Neural progenitor cell (in vitro differentiated cells): ENCODE data around the gene GOLGB1. TPM values are rescaled to one million over a fixed set of nuclear protein-coding genes. Genes with fewer than 3 reads are reported as not detected.

ENCODE experiments used
- DNase-seq: peaks from one replicate; pipeline ENCODE4 v3.0.0-alpha.2; 2016; ENCODE audit warnings: low spot score
- H2AFZ ChIP-seq: fragments of 200-600 bp; sonication (generic); replicated peaks from 2 replicates; pipeline ENCODE4 v1.6.1; 2016; ENCODE audit warnings: antibody characterized with exemption
- H3F3A ChIP-seq: fragments of 200-600 bp; sonication (generic); 2 replicates; pipeline ENCODE4 v1.6.1; 2016; ENCODE audit warnings: antibody characterized with exemption, low read depth
- H3K27ac ChIP-seq: fragments of 200-600 bp; sonication (generic); 2 replicates; pipeline ENCODE4 v1.5.1; 2016; ENCODE audit warnings: mild to moderate bottlenecking
- H3K27me3 ChIP-seq: fragments of 200-600 bp; sonication (generic); 2 replicates; pipeline ENCODE4 v1.6.1; 2016; ENCODE audit warnings: mild to moderate bottlenecking, moderate library complexity
- H3K36me3 ChIP-seq: fragments of 200-600 bp; sonication (generic); 2 replicates; pipeline ENCODE4 v1.5.1; 2016
- H3K4me1 ChIP-seq: fragments of 200-600 bp; sonication (generic); 2 replicates; pipeline ENCODE4 v1.6.1; 2016; ENCODE audit warnings: mixed run types
- H3K4me2 ChIP-seq: fragments of 200-600 bp; sonication (generic); 2 replicates; pipeline ENCODE4 v1.6.1; 2016
- H3K4me3 ChIP-seq: fragments of 200-600 bp; sonication (generic); 2 replicates; pipeline ENCODE4 v1.5.1; 2016
- H3K79me2 ChIP-seq: fragments of 200-600 bp; sonication (generic); 2 replicates; pipeline ENCODE4 v1.6.1; 2016; ENCODE audit warnings: low read depth
- H3K9ac ChIP-seq: fragments of 200-600 bp; sonication (generic); 2 replicates; pipeline ENCODE4 v1.6.1; 2016
- H3K9me3 ChIP-seq: fragments of 200-600 bp; sonication (generic); 2 replicates; pipeline ENCODE4 v1.5.1; 2016; ENCODE audit warnings: low read depth
- H4K20me1 ChIP-seq: fragments of 200-600 bp; sonication (generic); 2 replicates; pipeline ENCODE4 v1.6.1; 2016; ENCODE audit warnings: low read depth
- H3K27ac Mint-ChIP-seq: 3 replicates; pipeline ENCODE4 v1.8.0; 2021; ENCODE audit warnings: mixed read lengths
- H3K27me3 Mint-ChIP-seq: 2 replicates; pipeline ENCODE4 v1.8.0; 2022; ENCODE audit warnings: low read depth, mild to moderate bottlenecking, inconsistent platforms, moderate library complexity, mixed read lengths; ENCODE audit not compliant: insufficient read depth
- H3K36me3 Mint-ChIP-seq: 3 replicates; pipeline ENCODE4 v1.8.0; 2021; ENCODE audit warnings: mixed read lengths
- H3K4me1 Mint-ChIP-seq: 3 replicates; pipeline ENCODE4 v1.8.0; 2021; ENCODE audit warnings: mixed read lengths
- H3K4me3 Mint-ChIP-seq: 3 replicates; pipeline ENCODE4 v1.8.0; 2021; ENCODE audit warnings: mild to moderate bottlenecking, moderate library complexity, mixed read lengths
- H3K9me3 Mint-ChIP-seq: 3 replicates; pipeline ENCODE4 v1.8.0; 2020; ENCODE audit warnings: mixed read lengths
- CTCF ChIP-seq: fragments of 200-600 bp; sonication (generic); IDR thresholded peaks from 2 replicates; pipeline ENCODE4 v1.5.1; 2017; ENCODE audit warnings: antibody characterized with exemption, mild to moderate bottlenecking
- EZH2 ChIP-seq: fragments of 200-600 bp; sonication (generic); IDR thresholded peaks from 2 replicates; pipeline ENCODE4 v1.6.1; 2017; ENCODE audit warnings: antibody characterized with exemption, mild to moderate bottlenecking, moderate library complexity
- EZH2phosphoT487 ChIP-seq: fragments of 200-600 bp; sonication (generic); IDR thresholded peaks from 2 replicates; pipeline ENCODE4 v1.6.1; 2017; ENCODE audit warnings: antibody characterized with exemption
- total RNA-seq: library from RNA; depleted of rRNA; stranded (reverse); fragments of >200 nt; gene quantifications from 2 replicates; pipeline ENCODE4 v1.2.3, GENCODE V29; 2015; ENCODE audit warnings: low replicate concordance

The GOLGB1 gene
- total RNA-seq, 1 donor from 2014 or later = 52.5 TPM

DNA sequence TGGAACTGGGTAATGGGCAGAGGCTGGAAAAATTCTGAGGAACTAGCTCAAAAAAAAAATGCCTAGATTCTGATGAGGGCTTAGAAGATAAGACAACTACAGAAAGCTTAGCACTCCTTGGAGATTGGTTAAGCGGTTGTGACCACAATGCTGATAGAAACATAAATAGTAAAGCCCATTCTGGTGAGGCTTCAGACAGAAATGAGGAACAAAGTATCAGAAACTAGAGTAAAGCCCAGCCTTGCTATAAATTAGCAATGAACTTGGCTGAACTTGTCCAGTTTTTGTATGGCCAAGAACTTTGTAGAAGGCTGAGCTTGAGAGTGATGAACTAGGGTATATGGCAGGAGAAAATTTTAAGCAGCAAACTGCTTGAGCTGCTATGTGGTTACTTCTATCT lies 25.4 kb downstream of the GOLGB1 start:
- peaks cover 2% of the 10 kb centered on the region for H3K9me3 Mint-ChIP-seq
- Histone ChIP-seq H3F3A (no peaks in the 10 kb centered on the region), H3K9ac (no peak overlapping the region), H3K79me2 (no peaks in the 10 kb centered on the region), H3K4me2 (no peak overlapping the region), H3K36me3 (peaks cover 22% of the 10 kb centered on the region), H4K20me1 (no peaks in the 10 kb centered on the region), H3K27me3 (no peaks in the 10 kb centered on the region), H3K9me3 (no peaks in the 10 kb centered on the region), H3K4me3 (no peak overlapping the region), H3K27ac (no peak overlapping the region), H2AFZ (no peak overlapping the region), H3K4me1 (no peaks in the 10 kb centered on the region)
- H3K4me1 Mint-ChIP-seq = no peaks in the 10 kb centered on the region
- H3K36me3 Mint-ChIP-seq = peaks cover 33% of the 10 kb centered on the region
- TF ChIP-seq CTCF = no peak
- TF ChIP-seq EZH2 = no peak
- no peak for TF ChIP-seq EZH2phosphoT487
- no peak overlapping the region for H3K4me3 Mint-ChIP-seq
- H3K27me3 Mint-ChIP-seq = no peaks in the 10 kb centered on the region
- H3K27ac Mint-ChIP-seq = no peak overlapping the region
- no peak for DNase-seq

DNA sequence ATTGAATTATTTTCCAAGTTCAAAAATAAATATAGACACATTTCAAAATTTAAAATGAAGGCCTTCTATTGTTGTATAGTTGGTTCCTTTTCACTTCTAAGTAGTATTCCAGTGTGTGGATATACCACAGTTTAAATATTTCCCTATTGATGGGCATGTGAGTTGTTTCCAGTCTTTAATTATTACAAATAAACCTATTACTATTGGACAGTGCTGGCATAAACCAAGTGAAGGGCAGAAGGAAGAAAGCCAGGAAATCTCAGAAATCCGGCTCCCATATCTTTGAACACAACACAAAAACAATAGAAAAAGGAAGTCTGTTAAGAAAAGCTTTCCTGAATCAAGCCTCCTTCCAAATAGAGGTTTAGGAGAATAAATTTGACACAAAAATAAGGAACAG lies 26.1 kb downstream of the GOLGB1 start:
- Histone ChIP-seq H4K20me1 (no peaks in the 10 kb centered on the region), H3K27ac (no peak overlapping the region), H3K27me3 (no peaks in the 10 kb centered on the region), H3K36me3 (peaks cover 25% of the 10 kb centered on the region), H2AFZ (no peak overlapping the region), H3K9ac (no peak overlapping the region), H3K9me3 (no peaks in the 10 kb centered on the region), H3K79me2 (no peaks in the 10 kb centered on the region), H3K4me1 (no peaks in the 10 kb centered on the region), H3K4me3 (no peak overlapping the region), H3F3A (no peaks in the 10 kb centered on the region), H3K4me2 (no peak overlapping the region)
- H3K27me3 Mint-ChIP-seq = no peaks in the 10 kb centered on the region
- peaks cover 35% of the 10 kb centered on the region for H3K36me3 Mint-ChIP-seq
- no peak overlapping the region for H3K27ac Mint-ChIP-seq
- H3K9me3 Mint-ChIP-seq = peaks cover 2% of the 10 kb centered on the region
- TF ChIP-seq EZH2phosphoT487 = no peak
- no peak for TF ChIP-seq EZH2
- no peak for TF ChIP-seq CTCF
- H3K4me3 Mint-ChIP-seq = no peak overlapping the region
- no peak for DNase-seq
- H3K4me1 Mint-ChIP-seq = no peaks in the 10 kb centered on the region

GRCh38 chr3:121722411-121722810 lies 27.1 kb downstream of the GOLGB1 start:
- Mint-ChIP-seq H3K27me3 (no peaks in the 10 kb centered on the region), H3K36me3 (peaks cover 37% of the 10 kb centered on the region), H3K4me1 (no peaks in the 10 kb centered on the region), H3K27ac (no peak overlapping the region), H3K4me3 (no peak overlapping the region), H3K9me3 (peaks cover 2% of the 10 kb centered on the region)
- no peak overlapping the region for H3K27ac ChIP-seq
- no peaks in the 10 kb centered on the region for H3F3A ChIP-seq
- H3K79me2 ChIP-seq = no peaks in the 10 kb centered on the region
- no peak overlapping the region for H3K9ac ChIP-seq
- H4K20me1 ChIP-seq = no peaks in the 10 kb centered on the region
- no peaks in the 10 kb centered on the region for H3K4me1 ChIP-seq
- no peak overlapping the region for H3K4me2 ChIP-seq
- H3K9me3 ChIP-seq = no peaks in the 10 kb centered on the region
- H3K4me3 ChIP-seq = no peak overlapping the region
- H3K27me3 ChIP-seq = no peaks in the 10 kb centered on the region
- no peak overlapping the region for H2AFZ ChIP-seq
- H3K36me3 ChIP-seq = peaks cover 27% of the 10 kb centered on the region
- no peak for TF ChIP-seq EZH2phosphoT487
- no peak for TF ChIP-seq EZH2
- no peak for TF ChIP-seq CTCF
- DNase-seq = no peak

DNA sequence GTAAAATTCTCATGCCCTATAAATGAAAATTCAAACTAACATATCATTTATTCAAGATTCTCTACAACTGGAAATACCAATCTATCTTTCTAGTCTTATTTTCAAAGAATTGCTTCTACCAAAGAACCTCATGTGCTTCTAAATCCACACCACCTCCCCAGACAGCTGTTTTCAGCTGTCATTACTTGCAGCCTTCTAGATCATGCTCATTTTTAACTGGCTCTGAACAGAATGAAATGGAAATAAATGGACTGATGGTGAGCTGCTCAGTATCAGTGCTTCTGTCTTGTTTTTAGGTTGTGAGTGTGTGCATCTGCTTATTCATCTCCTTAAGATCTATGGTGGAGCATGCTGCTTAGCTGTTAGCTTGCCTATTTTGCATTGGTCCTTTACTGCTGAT lies 29.4 kb downstream of the GOLGB1 start:
- Histone ChIP-seq H3K36me3 (peaks cover 36% of the 10 kb centered on the region), H3K4me1 (no peaks in the 10 kb centered on the region), H3F3A (no peaks in the 10 kb centered on the region), H3K79me2 (no peaks in the 10 kb centered on the region), H3K4me3 (no peak overlapping the region), H3K4me2 (no peak overlapping the region), H3K27ac (no peak overlapping the region), H4K20me1 (no peaks in the 10 kb centered on the region), H3K9ac (no peak overlapping the region), H2AFZ (no peak overlapping the region), H3K27me3 (no peaks in the 10 kb centered on the region), H3K9me3 (no peaks in the 10 kb centered on the region)
- H3K27ac Mint-ChIP-seq = no peak overlapping the region
- H3K9me3 Mint-ChIP-seq = peaks cover 2% of the 10 kb centered on the region
- DNase-seq = no peak
- no peak overlapping the region for H3K4me3 Mint-ChIP-seq
- H3K27me3 Mint-ChIP-seq = no peaks in the 10 kb centered on the region
- TF ChIP-seq CTCF = no peak
- no peak for TF ChIP-seq EZH2phosphoT487
- no peak for TF ChIP-seq EZH2
- no peaks in the 10 kb centered on the region for H3K4me1 Mint-ChIP-seq
- H3K36me3 Mint-ChIP-seq = peaks cover 34% of the 10 kb centered on the region
